Measurements from ENCODE around the gene AK5.

AK5 gene

DNA sequence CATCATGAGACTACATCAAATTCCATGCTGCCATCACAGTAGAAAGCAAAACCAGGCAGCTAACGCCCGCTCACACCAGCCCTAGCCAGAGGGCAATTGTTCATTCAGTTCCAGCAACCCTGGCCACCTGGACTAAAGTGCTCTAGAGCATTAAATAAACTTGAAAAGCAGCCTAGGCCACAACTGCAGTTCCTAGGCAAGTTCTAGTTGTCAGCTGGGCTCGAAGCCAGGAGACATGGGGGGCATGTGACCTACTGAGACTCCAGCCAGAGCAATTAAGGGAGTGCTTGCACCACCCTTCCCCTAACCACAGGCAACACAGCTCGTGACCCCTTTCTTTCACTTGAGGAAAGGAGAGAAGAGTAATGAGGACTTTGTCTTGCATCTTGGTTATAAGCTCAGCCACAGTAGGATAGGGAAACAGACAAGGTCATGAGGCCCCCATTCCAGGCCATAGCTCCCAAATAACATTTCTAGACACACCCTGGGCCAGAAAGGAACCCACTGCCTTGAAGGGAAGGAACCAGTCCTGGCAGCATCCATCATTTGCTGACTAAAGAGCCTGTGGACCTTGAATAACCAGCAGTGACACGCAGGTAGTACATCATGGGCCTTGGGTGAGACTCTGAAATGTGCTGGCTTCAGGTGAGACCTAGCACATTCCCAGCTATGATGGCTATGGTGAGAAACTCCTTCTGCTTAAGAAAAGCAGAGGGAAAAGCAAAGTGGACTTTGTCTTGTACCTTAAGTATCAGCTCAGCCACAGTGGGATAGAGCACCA, 323.6 kb downstream of the AK5 start:
- no peak for TF ChIP-seq POLR2AphosphoS5 (IDR thresholded peaks at IDR 0.05; ENCODE audit: low read depth, low read length)
- TF ChIP-seq FOXP2 (optimal IDR thresholded peaks at IDR 0.05; ENCODE audit: borderline replicate concordance, extremely low read depth, extremely low read length, insufficient read depth): no peak
- TF ChIP-seq TAF1 (IDR thresholded peaks at IDR 0.05; ENCODE audit: borderline replicate concordance, insufficient read depth, low read length): no peak
- TF ChIP-seq REST (IDR thresholded peaks at IDR 0.05; ENCODE audit: insufficient read depth in 1 of 2, low read depth in 2 of 2, low read length in 2 of 2): no peak
- TF ChIP-seq SIN3A (IDR thresholded peaks at IDR 0.05; ENCODE audit: borderline replicate concordance, insufficient read depth, low read length): no peak

DNA sequence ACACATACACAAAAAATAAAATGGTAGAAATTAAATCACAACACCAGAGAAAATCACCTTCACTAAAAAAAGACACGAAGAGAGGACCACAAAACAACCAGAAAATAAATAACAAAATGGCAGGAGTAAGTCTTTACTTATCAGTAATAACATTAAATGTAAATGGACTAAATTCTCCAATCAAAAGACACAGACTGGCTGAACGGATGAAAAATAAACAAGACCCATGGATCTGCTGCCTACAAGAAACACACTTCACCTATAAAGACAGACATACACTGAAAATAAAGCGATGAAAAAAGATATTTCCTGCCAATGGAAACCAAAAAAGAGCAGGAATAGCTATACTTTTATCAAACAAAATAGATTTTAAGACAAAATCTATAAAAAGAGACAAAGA, 327.1 kb downstream of the AK5 start:
- TF ChIP-seq POLR2AphosphoS5 (IDR thresholded peaks at IDR 0.05; ENCODE audit: low read depth, low read length) (no peak), REST (IDR thresholded peaks at IDR 0.05; ENCODE audit: insufficient read depth in 1 of 2, low read depth in 2 of 2, low read length in 2 of 2) (no peak), TAF1 (IDR thresholded peaks at IDR 0.05; ENCODE audit: borderline replicate concordance, insufficient read depth, low read length) (no peak), SIN3A (IDR thresholded peaks at IDR 0.05; ENCODE audit: borderline replicate concordance, insufficient read depth, low read length) (no peak), FOXP2 (optimal IDR thresholded peaks at IDR 0.05; ENCODE audit: borderline replicate concordance, extremely low read depth, extremely low read length, insufficient read depth) (no peak)
